Vagina (tissue), 2 donors: ENCODE data around the gene CALN1.

Source experiments
- POLR2A ChIP-seq, 2 donors: fragments of 450-650 bp; IDR thresholded peaks; one replicate each; pipeline ENCODE4 v1.6.1; 2017; ENCODE audit warnings: antibody characterized with exemption in 2 of 2, mild to moderate bottlenecking in 2 of 2, moderate library complexity in 2 of 2
- POLR2AphosphoS5 ChIP-seq, 2 donors: sonication (generic); formaldehyde crosslinking; IDR thresholded peaks; one replicate each; pipeline ENCODE4 v1.9.0; 2017; ENCODE audit warnings: antibody characterized with exemption in 2 of 2, mild to moderate bottlenecking in 2 of 2, low read depth in 1 of 2; ENCODE audit not compliant: insufficient read depth in 1 of 2
- TF ChIP-seq, protein P1 (sequence below), 3 experiments: fragments of 450-650 bp in 2 of 3; fragments of 200-600 bp in 1 of 3; sonication (generic) in 1 of 3; IDR thresholded peaks; one replicate each; pipeline ENCODE4 v1.5.1; 2017 to 2019; ENCODE audit warnings: antibody characterized with exemption in 3 of 3, mild to moderate bottlenecking in 2 of 3, moderate library complexity in 2 of 3

DNA sequence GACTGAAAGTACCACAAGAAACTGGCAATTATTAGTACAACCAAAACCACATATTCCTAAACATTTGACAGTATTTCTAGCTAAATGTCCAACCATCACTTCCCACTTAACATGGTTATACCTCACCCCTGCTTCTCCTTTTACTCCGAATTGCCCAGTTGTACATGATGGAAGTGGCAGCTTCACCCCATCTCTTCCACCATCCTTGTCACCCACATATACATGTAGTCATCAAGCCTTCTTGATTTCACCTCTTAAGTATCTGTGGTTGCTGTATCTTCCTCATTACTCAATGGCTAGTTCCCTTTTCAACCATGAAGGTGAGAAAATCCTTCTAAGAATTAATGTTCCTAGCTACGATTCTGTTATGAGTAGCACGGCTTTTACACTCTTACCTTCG is 388.2 kb downstream of the CALN1 start:
- TF ChIP-seq, protein P1, sequence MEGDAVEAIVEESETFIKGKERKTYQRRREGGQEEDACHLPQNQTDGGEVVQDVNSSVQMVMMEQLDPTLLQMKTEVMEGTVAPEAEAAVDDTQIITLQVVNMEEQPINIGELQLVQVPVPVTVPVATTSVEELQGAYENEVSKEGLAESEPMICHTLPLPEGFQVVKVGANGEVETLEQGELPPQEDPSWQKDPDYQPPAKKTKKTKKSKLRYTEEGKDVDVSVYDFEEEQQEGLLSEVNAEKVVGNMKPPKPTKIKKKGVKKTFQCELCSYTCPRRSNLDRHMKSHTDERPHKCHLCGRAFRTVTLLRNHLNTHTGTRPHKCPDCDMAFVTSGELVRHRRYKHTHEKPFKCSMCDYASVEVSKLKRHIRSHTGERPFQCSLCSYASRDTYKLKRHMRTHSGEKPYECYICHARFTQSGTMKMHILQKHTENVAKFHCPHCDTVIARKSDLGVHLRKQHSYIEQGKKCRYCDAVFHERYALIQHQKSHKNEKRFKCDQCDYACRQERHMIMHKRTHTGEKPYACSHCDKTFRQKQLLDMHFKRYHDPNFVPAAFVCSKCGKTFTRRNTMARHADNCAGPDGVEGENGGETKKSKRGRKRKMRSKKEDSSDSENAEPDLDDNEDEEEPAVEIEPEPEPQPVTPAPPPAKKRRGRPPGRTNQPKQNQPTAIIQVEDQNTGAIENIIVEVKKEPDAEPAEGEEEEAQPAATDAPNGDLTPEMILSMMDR (IDR thresholded peaks at IDR 0.05) = no peak
- no peak for TF ChIP-seq POLR2A (IDR thresholded peaks at IDR 0.05)
- no peak for TF ChIP-seq POLR2AphosphoS5 (IDR thresholded peaks at IDR 0.05; ENCODE audit: insufficient read depth in 1 of 2, low read depth in 1 of 2)
